GM11168 (cell line): ENCODE data around the gene ISCA2.

Experiments used
- in situ Hi-C: fragments of 300-500 bp; cut with MboI; formaldehyde crosslinking; loops from one replicate; pipeline ENCODE4 v1.12.0; 2022; ENCODE audit warnings: low sequenced_read_pairs; ENCODE audit not compliant: unreplicated experiment

ISCA2 gene

DNA sequence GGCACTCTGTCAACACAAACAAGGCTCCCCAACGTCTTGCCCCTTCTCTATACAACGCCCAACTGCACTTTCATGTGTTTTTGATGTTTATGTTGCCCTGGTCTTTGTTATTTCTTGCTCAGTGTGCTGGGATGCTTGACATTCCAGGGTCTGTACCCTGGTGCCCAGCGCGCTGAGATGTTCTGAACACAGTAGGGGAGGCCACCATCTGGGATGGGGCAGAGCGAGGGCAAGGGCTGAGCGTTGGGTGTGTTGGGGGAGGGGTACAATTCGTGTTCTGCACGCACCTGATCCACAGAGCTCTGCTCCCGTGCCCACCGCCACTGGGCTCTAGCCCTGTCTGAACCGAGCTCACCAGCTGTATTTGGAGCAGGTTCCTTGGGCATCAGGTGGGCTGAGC is 52.9 kb downstream of the ISCA2 start:
- in situ Hi-C loops: no loop called here
